ENCODE results near the gene ADGRF5.

DNA sequence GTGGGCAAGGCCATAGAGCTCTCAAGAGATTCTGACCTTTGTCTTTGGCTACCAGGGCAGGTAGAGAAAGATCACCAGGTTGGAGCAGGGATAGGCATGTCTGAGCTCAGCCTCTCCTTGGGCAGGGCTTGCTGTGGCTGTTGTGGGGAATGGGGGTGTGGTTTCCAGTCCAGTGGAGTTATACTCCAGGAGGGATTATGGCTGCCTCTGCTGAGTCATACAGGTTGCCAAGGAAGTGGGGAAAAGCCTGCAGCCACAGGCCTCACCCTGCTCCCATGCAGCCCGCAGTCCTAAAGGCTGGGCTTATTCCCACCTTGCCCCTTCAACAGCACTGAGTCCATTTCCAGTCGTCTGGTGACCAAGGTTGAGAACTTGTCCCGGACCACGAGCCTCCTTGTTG is 106.6 kb downstream of the ADGRF5 start:
- TF ChIP-seq, protein P1, sequence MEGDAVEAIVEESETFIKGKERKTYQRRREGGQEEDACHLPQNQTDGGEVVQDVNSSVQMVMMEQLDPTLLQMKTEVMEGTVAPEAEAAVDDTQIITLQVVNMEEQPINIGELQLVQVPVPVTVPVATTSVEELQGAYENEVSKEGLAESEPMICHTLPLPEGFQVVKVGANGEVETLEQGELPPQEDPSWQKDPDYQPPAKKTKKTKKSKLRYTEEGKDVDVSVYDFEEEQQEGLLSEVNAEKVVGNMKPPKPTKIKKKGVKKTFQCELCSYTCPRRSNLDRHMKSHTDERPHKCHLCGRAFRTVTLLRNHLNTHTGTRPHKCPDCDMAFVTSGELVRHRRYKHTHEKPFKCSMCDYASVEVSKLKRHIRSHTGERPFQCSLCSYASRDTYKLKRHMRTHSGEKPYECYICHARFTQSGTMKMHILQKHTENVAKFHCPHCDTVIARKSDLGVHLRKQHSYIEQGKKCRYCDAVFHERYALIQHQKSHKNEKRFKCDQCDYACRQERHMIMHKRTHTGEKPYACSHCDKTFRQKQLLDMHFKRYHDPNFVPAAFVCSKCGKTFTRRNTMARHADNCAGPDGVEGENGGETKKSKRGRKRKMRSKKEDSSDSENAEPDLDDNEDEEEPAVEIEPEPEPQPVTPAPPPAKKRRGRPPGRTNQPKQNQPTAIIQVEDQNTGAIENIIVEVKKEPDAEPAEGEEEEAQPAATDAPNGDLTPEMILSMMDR (IDR thresholded peaks at IDR 0.05; ENCODE audit: low read depth, low read length, poor library complexity, severe bottlenecking), result no peak
- TF ChIP-seq EZH2phosphoT487 (IDR thresholded peaks at IDR 0.05; ENCODE audit: borderline replicate concordance, low read length), result no peak
